ENCODE data around the gene ZNF787.
"Not testable (repeated sequence)": the region's sequence is repeated elsewhere in the genome, so short reads cannot be mapped to it uniquely, and the experiment has no call there.

ZNF787 gene

GRCh38 chr19:56106397-56106849 is 14.7 kb downstream of the ZNF787 start:
- DNase-seq (ENCODE audit: low read depth in 2 of 3, low spot score in 1 of 3): no peak

- DNase-seq (ENCODE audit: low read depth in 2 of 3, low spot score in 1 of 3): not testable (repeated sequence)
Measured at GRCh38 chr19:56105831-56106396, 15.2 kb downstream of the ZNF787 start.

DNA sequence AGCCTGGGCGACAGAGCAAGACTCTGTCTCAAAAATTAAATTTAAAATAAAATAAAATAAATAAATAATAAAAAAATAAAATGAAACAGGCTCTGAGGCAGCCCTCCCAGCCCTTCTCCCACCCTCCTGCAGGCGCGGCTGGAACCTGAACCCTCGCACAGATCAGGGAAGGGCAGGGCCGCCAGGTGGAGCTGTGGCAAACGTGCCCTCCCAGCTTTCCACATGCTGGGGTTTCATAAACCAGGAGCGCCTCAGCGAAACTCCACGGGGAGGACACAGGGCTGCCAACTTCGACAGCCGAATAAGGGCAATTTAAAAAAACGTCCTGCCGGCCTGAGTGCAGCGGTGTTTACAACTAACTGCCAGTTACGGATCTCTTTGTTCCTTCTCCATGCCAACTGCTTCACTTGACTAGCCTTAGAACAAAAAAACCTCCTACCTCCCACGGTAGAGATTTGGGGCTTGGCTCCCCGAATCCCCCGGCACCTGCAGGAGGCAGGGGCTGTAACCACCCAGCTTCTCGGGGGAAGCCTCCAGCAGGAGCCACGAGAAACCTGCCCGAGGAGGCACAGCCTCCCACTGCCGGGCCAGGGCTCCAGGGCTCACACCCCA is 15.9 kb downstream of the ZNF787 start:
- DNase-seq (ENCODE audit: low read depth in 2 of 3, low spot score in 1 of 3): peak in 2 of 3 donors; percentile 28 to 29

- no peak for DNase-seq (ENCODE audit: low read depth in 2 of 3, low spot score in 1 of 3)
Measured at GRCh38 chr19:56104423-56104822, 16.7 kb downstream of the ZNF787 start.

GRCh38 chr19:56103027-56103614 is 18.0 kb downstream of the ZNF787 start:
- no peak for DNase-seq (ENCODE audit: low read depth in 2 of 3, low spot score in 1 of 3)

DNA sequence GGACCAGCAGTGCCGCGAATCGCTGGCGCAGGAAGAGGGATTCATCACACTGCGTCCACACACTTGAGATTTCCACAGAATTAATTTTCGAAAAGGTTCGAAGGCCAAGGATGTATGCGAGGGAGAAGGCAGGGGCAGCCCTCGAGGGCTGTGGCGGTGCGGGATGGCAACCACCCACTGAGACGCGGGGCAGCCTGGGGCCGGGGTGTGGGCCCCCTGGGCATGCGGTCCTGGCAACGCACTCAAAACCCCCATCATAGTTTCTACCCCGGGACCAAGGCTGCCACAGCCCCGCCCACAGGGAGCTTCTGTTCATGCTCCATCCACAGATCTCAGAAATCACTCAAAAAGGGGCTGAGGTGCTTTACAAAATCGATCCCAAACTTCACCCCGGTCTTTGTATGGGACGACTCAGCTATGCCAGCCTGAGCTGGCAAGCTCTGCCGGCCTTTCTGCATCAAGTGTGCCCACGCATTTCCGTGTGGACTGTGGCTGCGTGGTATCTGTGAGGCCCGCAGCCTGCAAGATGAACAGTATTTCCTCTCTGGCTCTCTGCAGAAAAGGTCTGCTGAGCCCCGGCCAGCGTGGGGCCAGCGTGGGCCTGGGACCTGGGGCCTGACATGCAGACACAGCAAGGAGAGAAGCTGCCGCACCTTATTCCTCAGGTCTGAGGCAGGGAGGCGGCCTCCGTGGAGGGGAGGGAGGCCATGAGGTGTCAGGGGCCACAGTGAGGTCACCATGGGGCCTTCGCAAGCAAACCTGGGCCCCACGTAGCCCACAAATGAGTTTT is 19.2 kb downstream of the ZNF787 start:
- DNase-seq (ENCODE audit: low read depth in 2 of 3, low spot score in 1 of 3): no peak

GRCh38 chr19:56101095-56101494 is 20.0 kb downstream of the ZNF787 start:
- no peak for DNase-seq (ENCODE audit: low read depth in 2 of 3, low spot score in 1 of 3)

DNA sequence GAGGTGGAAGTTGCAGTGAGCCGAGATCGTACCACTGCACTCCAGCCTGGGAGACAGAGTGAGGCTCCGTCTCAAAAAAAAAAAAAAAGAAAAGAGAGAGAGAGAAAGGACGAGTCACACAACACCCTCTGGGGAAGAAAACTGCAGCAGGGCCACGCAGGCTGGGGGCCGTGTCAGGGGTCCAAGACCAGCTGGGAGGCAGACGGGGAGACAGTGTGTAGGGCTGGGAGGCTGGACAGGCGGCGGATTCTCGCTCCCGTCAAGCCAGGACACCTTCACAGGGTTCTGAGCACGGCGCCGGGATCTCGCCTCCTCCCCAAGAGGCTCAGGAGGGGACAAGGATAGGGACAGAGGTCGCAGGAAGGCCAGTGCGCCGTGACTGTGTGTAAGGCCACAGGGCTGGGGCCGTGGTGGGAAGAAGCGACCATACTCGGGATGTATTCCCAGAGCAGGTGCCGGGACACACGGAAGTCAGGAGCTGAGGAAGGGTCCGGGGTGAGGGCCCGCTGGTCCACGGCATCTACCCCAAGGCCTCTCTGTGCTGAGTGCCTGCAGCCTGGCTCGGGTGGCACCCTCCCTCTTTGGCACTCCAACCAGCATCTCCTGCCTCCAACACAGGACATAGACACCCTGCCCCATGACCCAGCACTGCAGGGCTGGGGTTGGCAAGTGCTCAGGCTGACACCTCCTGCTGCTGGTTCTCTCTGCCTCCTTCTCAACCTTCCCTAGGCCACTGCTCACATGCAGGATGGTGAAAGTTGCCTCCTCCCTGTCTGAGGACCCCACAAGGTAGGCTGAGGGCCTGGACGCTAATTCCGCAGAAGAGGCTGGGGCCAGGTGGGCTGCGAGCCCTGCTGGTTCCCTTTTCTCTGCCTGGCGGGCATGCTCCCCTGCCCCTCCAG is 21.2 kb downstream of the ZNF787 start:
- DNase-seq (ENCODE audit: low read depth in 2 of 3, low spot score in 1 of 3): no peak

GRCh38 chr19:56098731-56099568 is 22.1 kb downstream of the ZNF787 start:
- no peak for DNase-seq (ENCODE audit: low read depth in 2 of 3, low spot score in 1 of 3)

GRCh38 chr19:56098237-56098636 is 22.9 kb downstream of the ZNF787 start:
- not testable (repeated sequence) for DNase-seq (ENCODE audit: low read depth in 2 of 3, low spot score in 1 of 3)

- no peak for DNase-seq (ENCODE audit: low read depth in 2 of 3, low spot score in 1 of 3)
Measured at GRCh38 chr19:56097776-56098175, 23.3 kb downstream of the ZNF787 start.

- no peak for DNase-seq (ENCODE audit: low read depth in 2 of 3, low spot score in 1 of 3)
Measured at GRCh38 chr19:56097306-56097705, 23.8 kb downstream of the ZNF787 start.

DNA sequence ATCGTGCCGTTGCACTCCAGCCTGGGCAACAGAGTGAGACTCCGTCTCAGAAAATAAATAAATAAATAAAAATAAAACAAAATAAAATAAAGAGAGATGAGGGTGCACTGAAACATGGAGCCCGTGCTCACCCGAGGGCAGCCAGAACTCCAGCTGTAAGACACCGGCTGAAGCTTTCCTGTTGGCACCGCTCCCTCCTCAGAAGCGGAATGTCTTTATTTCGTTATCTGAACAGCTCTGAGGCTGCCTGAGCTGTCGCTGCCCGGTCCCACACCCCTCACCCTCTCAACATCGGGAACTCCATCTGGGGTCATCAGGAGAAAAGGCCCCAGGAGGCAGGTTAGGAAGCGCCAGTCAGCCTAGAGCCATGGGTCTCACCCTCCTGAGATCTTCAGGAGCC is 24.4 kb downstream of the ZNF787 start:
- DNase-seq (ENCODE audit: low read depth in 2 of 3, low spot score in 1 of 3): no peak

DNA sequence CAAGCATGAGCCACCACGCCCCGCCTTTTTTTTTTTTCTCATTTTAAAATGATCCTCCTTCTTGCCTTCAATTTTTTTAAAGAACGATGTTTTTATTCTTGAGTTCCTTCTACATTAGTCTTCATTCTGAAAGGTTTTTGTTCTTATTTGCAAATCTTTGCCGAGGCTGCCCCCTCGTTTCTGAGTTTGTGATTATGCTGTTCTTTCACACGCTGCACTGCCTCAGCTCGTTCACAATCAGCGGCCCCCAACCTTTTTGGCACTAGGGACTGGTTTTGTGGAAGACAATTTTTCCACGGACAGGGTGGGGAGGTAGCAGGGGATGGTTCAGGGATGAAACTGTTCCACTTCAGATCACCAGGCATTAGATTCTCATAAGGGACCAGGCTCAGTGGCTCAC is 26.6 kb downstream of the ZNF787 start:
- DNase-seq (ENCODE audit: low read depth in 2 of 3, low spot score in 1 of 3): no peak

DNA sequence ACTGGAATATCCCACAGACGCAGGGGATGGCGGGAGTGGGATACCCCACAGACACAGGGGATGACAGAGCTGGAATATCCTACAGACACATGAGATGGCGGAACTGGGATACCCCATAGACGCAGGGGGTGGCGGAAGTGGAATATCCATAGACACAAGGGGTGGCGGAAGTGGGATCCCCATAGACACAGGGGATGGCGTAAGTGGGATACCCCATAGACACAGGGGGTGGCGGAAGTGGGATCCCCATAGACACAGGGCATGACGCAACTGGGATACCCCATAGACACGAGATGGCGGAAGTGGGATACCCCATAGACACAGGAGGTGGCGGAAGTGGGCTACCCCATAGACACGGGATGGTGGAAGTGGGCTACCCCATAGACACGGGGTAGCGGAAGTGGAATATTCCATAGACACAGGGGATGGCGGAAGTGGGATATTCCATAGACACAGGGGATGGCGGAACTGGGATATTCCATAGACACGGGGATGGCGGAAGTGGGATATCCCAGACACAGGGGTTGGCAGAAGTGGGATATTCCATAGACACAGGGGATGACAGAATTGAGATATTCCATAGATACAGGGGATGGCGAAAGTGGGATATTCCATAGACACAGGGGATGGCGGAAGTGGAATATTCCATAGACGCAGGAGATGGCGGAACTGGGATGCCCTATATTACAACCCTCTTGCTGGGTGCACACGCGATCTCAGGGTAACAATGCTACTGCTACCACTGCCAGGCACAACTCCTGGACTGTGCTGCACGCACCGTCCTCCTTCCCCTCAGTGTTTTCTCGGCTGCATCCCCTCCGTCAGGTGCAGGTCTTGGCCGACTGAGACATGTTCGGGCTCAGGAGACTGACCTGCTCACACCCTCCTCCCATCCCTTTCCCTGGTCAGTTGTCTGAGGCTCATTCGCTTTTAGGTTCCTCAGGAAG is 28.1 kb downstream of the ZNF787 start:
- no peak for DNase-seq (ENCODE audit: low read depth in 2 of 3, low spot score in 1 of 3)

DNA sequence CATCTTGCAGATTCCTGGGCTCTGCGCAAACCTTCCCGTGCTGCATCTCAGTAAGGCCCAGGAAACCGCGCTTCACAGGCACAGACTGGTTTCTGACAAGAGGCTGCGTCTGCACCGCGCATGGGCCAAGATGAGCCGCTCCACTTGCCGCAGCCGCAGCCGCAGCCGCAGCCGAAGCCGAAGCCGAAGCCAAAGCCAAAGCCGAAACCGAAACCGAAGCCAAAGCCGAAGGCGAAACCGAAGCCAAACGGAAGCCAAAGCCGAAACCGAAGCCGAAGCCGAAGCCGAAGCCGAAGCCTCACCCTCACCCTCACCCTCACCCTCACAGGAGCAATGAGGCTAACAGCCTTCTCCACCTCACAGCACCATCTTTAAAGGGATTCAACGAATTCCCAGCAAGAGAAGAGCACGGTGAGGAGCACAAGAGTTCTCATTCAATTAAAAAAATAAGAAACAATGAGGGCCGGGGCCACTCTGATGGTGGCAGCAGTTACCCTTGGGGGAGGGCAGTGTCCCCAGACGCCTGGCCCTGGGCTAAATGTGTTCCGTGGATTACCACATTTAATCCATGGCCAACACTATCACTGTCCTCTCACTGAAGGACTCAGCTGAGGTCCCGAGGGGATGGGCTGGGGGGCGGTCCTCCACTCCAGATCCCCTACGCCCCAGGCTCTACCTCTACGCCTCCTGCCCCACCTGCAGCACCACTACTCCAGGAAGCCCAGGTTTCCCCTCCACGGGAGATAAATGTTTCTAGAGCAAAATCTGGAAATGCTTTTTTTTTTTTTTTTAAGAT is 29.1 kb downstream of the ZNF787 start:
- no peak for DNase-seq (ENCODE audit: low read depth in 2 of 3, low spot score in 1 of 3)

DNA sequence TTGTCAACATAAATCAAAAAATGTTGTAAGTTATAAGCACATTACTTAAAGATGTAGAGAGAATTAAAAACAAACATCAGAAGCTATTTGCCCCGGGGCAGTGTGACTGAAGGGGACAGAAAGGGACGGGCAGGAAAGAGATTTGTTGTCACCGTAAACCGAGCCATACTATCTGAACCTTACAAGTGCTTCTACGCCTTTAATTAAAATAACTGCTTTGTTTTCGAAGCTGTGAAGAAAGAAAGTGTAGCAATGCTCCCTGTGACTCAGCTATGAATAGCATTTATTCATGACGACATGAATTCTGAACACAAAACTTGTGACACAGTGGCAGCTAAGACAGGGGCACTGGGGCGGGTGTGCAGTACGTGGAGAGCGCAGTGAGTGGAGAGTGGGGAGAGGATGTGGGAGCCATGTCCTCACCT is 30.0 kb downstream of the ZNF787 start:
- DNase-seq (ENCODE audit: low read depth in 2 of 3, low spot score in 1 of 3): no peak

- no peak for DNase-seq (ENCODE audit: low read depth in 2 of 3, low spot score in 1 of 3)
Measured at GRCh38 chr19:56089344-56089743, 31.8 kb downstream of the ZNF787 start.

Measured in stimulated activated CD4-positive, alpha-beta T cell treated with anti-CD3 and anti-CD28 coated beads, Interleukin-12 subunit alpha, Interleukin-12 subunit beta, amount 100 ng/mL, for 48 hours (primary cell).